ENCODE results near the gene RANBP3. TPM values are rescaled to one million over a fixed set of nuclear protein-coding genes. Genes with fewer than 3 reads are reported as not detected.
"Not testable (repeated sequence)": the region's sequence is repeated elsewhere in the genome, so short reads cannot be mapped to it uniquely, and the experiment has no call there.

Gene RANBP3
- polyA plus RNA-seq, 10 donors = 38.4 to 50.4 (median 46.4) TPM

DNA sequence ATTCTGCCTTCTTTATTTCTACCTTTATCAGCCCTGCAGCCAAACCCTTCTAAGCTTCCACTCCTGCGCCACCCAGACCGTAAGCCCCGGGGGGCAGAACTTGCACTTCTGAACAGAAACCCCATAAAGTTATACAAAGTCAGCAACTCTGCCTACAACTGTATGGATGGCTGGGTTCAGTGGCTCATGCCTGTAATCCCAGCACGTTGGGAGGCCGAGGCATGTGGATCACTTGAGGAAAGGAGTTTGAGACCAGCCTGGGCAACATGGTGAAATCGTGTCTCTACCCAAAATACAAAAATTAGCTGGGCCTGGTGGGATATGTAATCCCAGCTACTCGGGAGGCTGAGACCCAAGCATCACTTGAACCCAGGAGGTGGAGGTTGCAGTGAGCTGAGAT, 10.4 kb downstream of the RANBP3 start:
- no peak for DNase-seq

DNA sequence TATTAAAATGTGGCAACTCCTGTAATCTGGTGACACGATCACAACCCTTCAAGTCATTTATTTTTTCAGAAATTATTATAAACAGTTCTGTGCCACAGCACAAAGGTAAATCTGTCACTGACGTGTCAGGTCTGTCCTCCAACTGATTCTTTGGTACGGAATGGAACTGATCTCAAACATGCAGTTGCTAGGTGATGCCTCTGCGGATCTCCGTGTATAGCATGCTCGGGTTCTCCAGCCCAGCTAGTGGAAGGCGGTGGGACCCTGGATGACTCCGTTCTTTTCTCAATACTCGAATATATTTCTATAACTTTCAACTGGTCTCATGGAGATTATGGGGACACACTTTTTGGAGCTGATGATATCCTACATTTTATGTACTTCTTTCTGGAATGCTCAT, 11.0 kb downstream of the RANBP3 start:
- no peak for DNase-seq

DNA sequence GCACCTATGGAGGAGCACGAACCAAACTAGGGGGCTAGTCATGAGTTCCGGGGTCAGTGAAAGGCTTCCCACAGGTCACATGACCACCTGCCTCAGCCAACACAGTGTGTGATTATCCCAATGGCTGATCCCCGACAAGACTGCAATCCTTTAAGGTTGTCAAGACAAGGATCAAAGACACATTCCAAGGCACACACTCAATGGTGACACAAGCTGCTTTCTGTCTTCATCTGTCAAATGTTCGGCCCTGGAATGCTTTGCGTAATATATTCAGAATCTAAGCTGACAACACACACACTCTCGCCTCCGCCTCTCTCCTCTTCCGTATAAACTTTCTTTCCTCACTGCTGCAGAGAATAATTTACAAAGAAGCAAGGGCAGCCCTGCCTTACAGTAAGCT, 11.7 kb downstream of the RANBP3 start:
- no peak for DNase-seq

DNA sequence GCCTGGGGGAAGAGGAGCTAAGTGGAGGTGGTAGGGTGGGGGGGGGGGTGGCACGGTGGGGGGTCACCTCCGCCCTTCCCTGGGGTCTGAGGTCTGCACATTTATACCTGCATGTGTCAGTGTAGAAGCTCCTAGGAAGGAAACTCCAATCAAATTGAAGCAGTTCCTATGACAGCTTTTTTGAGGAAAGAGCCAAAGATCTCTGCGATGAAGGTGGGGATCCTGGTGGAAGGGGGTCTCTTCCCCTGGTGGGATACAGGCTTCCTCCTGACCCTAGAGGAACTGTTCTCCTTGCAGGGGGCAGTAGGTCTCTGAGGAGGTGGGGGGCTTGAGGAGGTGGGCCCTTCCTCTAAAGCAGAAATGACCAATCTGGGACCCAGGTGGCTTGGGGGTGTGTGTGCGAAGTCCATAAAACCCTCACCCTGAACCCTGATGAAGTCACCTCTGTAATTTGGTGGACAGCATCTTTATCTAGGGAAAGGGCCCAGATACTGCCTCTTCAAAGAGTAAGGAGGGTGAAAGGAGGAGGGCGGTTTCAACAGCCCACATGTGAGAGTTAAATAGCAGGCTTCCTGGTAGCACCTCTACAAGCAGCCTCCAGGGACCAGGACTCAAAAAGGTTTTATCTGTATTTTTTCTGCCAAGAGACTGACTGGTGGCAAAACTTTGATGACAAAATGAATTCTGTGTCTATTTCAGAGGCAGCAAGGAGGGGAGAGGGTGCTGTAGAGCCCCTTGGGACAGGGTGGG, 12.9 kb downstream of the RANBP3 start:
- DNase-seq = no peak

DNA sequence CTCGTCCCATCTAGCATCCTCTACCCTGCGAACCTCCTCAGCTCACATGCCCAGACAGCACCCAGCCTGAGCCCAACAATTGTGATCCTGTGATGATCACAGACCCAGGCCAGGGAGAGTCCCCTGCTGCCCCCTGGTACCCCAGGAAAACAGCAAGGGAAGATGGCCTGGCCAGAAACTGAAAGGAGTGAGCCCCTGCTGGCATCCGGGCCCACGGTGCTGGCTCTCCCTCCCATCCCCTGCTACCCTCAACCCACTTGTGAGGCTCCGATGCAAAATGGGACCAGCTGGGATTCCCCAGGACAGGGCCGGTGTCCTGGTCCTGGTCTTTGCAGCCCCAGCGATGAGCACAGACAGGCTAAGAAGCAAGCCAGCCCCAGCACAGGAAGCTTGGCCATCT, 14.1 kb downstream of the RANBP3 start:
- DNase-seq = no peak

DNA sequence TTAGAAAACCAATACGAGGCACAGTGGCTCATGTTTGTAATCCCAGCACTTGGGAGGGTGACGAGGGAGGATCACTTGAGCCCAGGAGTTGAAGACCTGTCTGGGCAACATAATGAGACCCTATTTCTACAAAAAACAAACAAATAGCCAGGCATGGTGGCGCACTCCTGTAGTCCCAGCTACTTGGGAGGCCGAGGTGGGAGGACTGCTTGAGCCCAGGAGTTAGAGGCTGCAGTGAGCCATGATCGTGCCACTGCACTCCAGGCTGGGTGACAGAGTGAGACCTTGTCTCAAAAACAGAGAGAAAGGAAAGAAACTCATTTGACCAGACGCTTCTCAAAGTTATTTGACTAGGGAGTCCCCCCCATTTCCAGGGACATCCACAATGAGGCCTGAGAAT, 14.7 kb downstream of the RANBP3 start:
- not testable (repeated sequence) for DNase-seq

DNA sequence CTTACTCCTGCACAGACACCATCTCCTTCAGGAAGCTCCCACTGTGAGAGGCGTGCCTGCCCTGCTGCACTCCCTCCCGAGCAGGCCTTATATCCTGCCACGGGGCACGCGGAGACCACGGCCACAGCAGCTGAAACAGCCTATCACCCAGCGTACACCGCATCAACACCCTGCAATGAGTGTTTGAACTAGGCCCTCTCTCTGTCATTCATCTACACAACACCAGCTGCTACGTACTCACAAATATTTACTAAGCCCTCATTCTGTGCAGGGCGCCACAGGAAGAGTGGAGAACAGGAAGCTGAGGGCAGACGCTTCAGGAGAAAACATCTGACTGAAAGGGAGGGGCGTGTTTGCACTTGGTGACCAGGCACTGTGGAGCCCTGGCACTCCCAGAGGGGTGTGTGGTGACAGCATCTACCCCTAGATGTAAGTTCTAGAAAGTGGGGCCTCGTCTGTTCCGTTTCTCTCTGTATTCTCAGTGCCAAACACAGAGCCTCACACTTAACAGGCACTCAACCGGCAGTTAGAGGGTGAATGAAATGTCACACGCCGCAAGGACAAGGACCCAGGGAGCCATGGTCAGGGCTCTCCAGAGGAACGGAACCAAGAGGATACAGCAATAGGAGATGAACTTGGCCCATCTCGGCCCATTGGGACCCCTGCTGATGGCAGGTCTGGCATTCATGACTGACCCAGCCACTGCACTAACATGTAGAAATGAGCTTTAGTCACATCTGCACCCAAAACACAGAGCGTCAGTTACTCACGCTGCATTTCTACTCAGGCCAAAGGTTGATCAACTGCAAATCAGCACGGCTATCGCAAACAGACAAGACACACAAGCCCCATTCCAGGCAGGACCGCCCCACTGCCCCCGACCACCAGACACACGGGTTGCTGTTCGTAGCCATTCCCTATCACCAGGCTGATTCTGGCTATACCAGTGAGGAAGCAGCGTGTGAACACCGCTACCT, 15.7 kb downstream of the RANBP3 start:
- DNase-seq = peak in 2 of 3 donors; percentile 34 to 50

DNA sequence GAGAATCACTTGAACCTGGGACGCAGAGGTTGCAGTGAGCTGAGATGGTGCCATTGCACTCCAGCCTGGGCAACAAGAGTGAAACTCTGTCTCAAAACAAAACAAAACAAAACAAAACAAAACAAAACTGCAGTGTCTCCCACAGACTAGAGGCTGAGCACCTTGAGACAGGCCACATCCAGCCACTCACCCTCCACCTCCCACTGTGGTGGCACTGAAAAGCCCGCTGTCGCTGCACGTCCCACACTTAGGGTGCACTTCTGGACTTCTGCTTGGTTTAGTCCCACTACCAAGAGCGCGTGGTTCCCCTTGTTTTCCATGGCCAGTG, 16.3 kb downstream of the RANBP3 start:
- DNase-seq = not testable (repeated sequence)

DNA sequence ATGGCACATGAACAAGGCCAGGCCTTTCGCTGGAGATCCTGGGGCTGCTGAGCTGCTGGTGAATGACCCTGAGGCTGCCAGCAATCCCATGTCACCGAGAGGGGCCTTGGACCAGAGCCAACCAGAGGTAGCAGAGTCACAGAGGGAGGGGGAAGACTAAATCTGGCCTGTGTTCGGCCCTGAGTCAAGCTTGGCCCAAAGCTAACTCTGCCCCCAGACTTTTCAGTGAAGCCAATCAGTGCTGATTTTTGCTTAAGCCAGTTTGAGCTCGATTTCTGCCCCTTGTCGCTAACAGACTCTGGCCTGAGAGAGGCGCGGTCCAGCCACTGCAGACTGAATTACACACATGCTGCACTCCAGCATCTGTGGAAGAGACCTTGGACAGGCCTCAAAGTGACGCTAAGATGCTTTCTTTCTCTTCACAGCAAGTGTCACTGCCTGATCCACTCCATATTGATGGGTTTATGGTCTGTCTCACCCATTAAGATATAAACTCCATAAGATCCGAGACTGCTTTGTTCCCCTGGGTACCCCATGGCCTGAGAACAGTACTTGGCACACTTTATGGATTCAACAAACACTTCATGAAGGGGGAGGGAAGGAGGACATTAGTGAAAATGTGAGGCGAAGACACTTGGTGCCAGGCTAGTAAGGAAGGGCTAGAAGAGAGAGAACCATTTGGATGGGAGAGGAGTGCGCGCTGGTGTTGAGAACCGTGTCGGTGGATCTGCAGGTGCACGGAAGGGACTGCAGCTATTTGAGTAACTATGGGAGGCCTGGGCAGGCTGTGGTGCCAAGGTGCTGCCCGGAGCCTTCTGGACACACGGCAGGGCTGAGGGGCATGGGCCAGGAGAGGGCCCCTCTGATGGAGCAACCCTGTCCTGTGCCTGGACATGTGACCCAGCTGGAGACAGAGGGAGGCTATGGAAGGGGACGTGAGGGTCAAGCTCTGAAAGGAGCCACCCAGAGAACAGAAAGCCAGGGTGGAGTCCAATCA, 17.6 kb downstream of the RANBP3 start:
- DNase-seq = peak in 1 of 3 donors; percentile 63

DNA sequence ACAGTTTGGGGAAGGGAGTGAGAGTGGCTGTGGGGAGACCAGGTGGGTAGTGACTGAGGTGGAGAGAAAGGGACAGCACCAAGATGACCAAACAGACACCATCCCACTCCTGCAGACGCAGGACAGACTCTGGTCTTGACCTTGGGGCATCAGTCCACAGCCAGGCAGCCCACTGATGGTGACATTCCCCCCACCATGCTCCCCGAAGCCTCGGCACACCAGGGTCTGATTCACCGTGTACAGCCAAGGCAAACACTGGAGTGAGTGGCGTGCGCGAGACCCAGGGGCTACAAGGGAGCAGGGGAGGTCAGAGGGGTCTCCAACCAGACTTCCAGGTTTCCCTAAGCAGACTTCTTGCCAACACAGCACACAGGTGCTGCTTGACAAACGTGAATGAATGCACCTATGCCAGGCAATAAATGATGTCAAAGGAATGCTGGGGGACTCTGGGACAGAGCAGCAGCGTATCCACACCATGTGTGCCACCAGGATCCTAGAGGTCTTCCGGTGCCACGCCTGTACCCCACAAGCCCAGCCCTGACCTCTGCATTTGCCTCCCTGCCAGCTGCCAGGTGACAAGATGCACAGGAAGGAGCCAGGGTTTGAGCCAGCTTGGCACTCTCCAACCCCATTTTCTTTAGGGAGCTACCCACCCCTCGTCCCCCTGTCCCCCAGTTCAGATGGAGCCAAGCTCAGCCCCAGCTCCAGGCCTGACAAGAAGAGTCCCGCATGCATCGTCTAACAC, 18.5 kb downstream of the RANBP3 start:
- no peak for DNase-seq

DNA sequence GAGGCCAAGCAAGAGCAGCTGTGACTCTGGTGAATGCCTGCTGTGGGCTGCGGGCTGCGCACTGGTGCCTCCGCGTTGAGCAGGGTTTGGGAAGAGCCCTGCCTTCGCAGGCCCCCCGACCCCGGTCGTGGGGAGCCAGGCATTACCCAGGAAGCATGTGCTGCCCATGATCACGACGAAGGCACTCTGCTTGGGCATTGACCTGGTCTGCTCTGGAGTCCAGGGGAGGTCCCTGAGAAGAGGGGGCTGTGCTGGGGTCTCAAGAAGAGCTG, 19.2 kb downstream of the RANBP3 start:
- no peak for DNase-seq

DNA sequence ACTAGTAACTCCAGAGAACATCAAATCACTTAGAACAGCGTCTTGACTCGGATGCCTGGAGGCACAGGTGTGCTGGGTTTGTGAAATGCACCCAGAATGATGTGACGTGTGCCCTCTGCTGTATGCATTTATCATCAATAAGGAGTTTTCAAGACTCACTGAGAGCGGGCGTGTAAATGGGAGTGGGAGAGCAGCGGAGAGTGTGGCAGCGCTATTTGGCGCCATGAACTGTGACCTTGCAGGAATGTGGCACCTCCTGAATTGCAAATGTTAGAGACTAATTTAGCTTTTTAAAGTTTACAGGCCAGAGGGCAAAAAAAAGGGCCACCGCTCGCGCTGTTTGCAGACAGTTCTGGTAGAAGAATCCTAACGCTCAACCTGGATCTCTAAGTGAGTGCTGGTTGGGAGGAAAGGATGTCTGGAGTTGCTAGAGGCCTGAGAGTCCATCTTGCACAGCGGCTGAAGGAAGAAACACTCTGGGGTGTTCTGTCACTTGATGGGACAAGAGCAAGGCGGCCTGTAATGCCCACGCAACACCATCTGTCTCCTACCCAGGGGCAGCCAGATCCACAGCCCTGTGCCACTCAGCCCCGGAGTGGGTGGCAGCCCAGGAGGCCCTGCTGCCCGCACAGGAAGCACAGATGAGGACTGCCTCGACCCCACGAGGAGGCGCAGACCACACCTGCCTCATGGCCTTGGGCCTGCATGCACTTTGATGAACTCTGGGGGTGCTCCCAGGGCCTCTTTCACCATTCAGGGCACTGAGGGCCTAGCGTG, 19.7 kb downstream of the RANBP3 start:
- DNase-seq = no peak

DNA sequence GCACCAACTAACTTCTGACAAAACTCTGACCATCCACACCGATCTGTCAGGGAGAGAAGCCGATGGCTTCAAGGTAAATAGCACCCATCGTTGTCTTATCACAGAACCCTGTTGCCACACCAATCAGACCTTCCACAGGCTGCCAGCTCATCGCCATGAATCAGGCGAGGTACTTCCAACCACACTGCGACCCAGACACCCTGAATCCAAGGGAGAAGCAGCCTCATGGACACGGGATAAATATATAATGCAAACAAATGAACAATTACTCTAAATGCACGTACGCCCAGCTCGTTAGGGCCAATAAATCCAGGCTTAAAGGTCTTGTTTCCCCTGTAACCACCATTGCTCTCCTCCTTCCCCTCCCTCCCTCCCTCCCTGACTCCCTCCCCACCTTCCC, 20.8 kb downstream of the RANBP3 start:
- no peak for DNase-seq

DNA sequence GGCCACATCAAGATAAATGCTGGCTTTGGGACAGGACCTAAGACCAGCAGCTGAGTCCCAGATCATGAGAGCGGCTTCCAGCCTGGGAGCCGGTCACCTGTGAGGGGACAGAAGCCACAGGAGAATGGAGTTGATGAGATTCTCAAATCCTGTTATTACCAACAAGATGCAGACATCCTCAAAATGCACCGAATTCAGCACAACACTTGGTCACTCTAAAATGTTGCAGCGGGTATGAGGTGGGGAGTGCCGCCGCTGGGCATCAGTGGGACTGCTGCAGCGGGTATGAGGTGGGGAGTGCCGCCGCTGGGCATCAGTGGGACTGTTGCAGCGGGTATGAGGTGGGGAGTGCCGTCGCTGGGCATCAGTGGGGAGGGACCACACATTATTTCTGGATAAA, 21.2 kb downstream of the RANBP3 start:
- no peak for DNase-seq

DNA sequence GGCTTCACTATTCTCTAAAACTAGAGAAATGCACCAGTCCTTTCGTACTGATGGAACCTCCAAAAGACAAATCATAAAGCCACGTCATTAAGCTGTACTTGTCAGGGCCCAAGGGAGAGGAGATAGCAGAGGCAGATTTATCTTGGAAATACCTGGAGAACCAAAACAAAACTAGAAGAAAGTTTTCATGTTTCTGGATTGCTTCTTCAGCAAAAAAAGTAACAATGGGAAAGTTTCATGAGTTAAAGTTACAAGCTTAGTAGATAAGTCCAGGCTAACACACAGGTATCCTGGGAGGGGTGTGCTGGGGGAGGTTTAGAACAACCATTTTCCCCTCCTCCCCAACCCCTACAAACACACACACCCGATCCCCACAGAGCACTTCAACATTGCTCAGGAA, 21.6 kb downstream of the RANBP3 start:
- no peak for DNase-seq

DNA sequence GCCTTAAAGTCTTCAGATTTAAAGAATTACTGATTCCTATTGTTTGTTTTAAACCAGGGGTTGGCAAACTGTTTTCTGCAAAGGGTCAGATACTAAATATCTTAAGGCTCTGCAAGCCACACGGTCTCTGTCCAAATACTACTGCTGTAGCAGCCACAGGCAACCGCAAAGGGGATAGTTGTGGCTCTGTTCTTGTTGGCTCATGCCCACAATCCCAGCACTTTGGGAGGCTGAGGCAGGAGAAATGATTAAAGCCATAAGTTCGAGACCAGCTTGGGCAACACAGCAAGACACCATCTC, 22.4 kb downstream of the RANBP3 start:
- no peak for DNase-seq

DNA sequence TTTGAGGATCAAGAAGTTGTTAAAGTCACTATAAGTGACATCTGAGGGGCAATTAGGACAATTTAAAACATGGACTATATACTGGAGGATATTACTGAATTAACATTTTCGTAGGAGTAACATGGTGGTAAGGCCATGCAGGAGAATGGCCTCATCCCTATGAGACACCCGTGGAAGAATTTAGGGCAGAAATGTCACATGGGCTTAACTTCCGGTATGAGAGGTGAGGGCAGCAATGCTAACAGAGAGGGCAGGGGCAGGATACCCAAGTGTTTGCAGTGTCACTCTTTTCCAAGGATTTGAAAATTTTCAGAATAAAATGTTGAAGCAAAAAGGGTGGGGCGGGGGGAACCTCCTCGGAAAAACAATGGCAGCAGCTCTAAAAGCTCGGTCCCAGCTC, 23.6 kb downstream of the RANBP3 start:
- DNase-seq = no peak

DNA sequence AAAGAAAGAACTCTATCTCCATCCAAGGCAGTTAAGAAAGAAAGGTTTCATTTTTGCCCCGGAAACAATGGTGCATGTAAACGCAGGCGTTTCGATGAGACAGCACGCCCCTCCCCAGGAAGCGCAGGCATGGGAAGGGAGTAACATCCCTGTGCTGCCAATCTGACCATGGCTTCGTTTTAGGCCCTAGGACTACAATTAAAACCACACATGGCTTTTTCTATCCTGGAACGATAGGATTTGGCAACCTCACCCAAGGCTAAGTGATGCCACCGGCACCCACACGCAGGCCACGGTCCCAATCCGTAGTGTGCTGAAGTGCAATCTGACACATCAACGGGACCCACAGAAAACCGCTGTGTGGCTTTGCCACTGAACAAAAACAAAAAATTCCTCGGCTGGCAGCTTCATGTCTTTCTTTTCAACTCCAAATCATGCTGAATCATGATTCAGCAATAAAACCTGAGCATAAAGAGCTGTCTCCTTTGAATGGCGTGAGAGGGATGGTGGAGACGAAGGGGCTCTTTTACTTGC, 24.2 kb downstream of the RANBP3 start:
- DNase-seq = no peak

DNA sequence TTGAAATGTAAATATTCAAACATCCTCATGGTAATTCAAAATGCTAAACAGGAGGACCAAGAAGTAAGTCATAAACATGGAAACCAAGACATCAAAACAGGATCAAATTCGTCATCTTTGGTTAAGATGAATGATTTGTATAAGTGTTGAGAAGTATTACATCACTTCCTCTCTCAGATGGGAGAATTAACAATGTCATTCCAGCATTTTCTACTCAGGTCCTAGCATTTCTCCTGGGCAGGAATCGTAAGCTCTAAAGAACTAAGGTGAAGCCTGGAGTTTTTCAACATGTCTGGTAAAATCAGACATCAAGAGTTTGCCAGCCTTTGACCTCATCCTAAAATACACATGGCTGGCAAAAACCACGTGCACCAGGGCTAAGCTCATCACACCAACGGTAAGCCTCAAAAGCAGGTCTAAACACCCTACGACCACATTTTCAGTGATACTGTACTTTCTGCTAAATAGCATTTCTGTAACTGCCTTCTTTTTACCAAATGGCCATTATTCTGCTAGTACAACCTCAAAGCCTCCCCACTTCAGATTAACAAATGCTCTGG, 24.8 kb downstream of the RANBP3 start:
- no peak for DNase-seq

All from muscle of back (tissue), 11 donors.